Pancreas (tissue), 10 donors: ENCODE results near the gene SPTLC1. TPM values are rescaled to one million over a fixed set of nuclear protein-coding genes. Genes with fewer than 3 reads are reported as not detected.

Experiments used
- ATAC-seq, 4 donors: fragments of 200-7000 bp; cut with Tn5 transposase; one replicate each; pipeline versions ENCODE4 v1.8.0 to v1.9.1; 2020; ENCODE audit warnings: mild to moderate bottlenecking in 4 of 4, moderate library complexity in 4 of 4
- DNase-seq, 6 donors: peaks; one replicate each; pipeline ENCODE4 v3.0.0-alpha.2; 2020
- FAIRE-seq: peaks from 2 replicates; lab custom pipeline; 2012; peaks lifted over from hg19 to GRCh38; lab: Jason Lieb, UNC
- H3K27ac ChIP-seq, 4 donors: fragments of 200-600 bp; sonication (generic); 1 replicate in 3 of 4; 2 replicates in 1 of 4; pipeline versions ENCODE4 v1.5.0 to v1.8.0; 2020
- H3K27me3 ChIP-seq, 4 donors: fragments of 200-600 bp; one replicate each; pipeline ENCODE4 v1.8.0; 2021
- H3K36me3 ChIP-seq, 3 donors: fragments of 200-600 bp; sonication (generic) in 1 of 3; one replicate each; pipeline versions ENCODE4 v1.5.0 to v1.8.0; 2020 to 2021
- H3K4me1 ChIP-seq, 3 donors: fragments of 200-600 bp; one replicate each; pipeline ENCODE4 v1.8.0; 2021
- H3K4me3 ChIP-seq, 4 donors: fragments of 200-600 bp; sonication (generic) in 2 of 4; one replicate each; pipeline versions ENCODE4 v1.5.0 to v1.8.0; 2020 to 2021
- H3K9me3 ChIP-seq, 4 donors: fragments of 200-600 bp; one replicate each; pipeline ENCODE4 v1.8.0; 2021
- CTCF ChIP-seq, 4 donors: fragments of 200-600 bp; sonication (generic) in 3 of 4; IDR thresholded peaks; one replicate each; pipeline versions ENCODE4 v1.5.0 to v1.8.0; 2021; ENCODE audit warnings: antibody characterized with exemption in 4 of 4
- WGBS, 2 donors: extraction: QIAGEN DNeasy Blood & Tissue Kit; methylation state at CpG; one replicate each; pipeline ENCODE4 v1.1.7; 2013; 5-methylcytosine and 5-hydroxymethylcytosine counted together
- intact Hi-C, 3 donors: fragments of 100-400 bp; cut with DNase I; formaldehyde crosslinking; loops; one replicate each; pipeline versions ENCODE4 v1.11.1 to v1.14.2; 2022
- polyA plus RNA-seq, 2 donors: library from polyadenylated mRNA; stranded (reverse); fragments of 200-250 nt; gene quantifications; one replicate each; pipeline ENCODE4 v1.2.3, GENCODE V29; 2013
- total RNA-seq, 6 donors: library from RNA; stranded (reverse); fragmentation: NEBNext Ultra II Directional in 4 of 6; extraction: Animal tissue kit (Norgen Biotek cat#: 25700) in 4 of 6; gene quantifications; one replicate each; pipeline versions ENCODE4 v1.2.1 to v1.2.4, GENCODE V29; 2021 to 2023
- donor health status: healthy with polysubstance abuse.
- donor health status: DM: no; HTN: no; CAD: no; lungs with moderate emphysema.
- donor health status: DM: no; HTN: no; CAD: no.
- donor health status: control.
- donor health status: control.
- donor health status: Bipolar disorder and iron deficiency.
- donor health status: DM: yes; HTN: yes; CAD: no.
- donor health status: DM: no; HTN: no; CAD: no.
- donor health status: DM: no; HTN: no; CAD: no.
- donor health status: DM: yes; HTN: yes; CAD: no.

The SPTLC1 gene
- total RNA-seq (10 to 100 TPM; 20.9 to 36.0 (median 25.1) TPM), polyA plus RNA-seq (10 to 100 TPM; 13.0 to 26.9 TPM)

- Histone ChIP-seq H3K4me1 (peaks cover 0 to 14% (median 8%) of the 10 kb centered on the region in 3 donors), H3K9me3 (no peaks in the 10 kb centered on the region), H3K4me3 (peak within 1 kb of the TSS; percentile 50 to 68 (median 64)), H3K27me3 (no peaks in the 10 kb centered on the region), H3K27ac (peak within 1 kb of the TSS; percentile 53 to 87 (median 84)), H3K36me3 (peaks cover 0 to 6% (median 0%) of the 10 kb centered on the region in 3 donors)
- peak; percentile 91 for FAIRE-seq
- TF ChIP-seq CTCF (IDR thresholded peaks at IDR 0.05), result no peak
- ATAC-seq, result peak; percentile 99 to 100 (median 100)
- peak; percentile 94 to 98 (median 96) for DNase-seq
- intact Hi-C loops, result no loop called here
- 1% methylated on average over 60 of the region's 60 CpGs for WGBS, 2 donors
Measured at GRCh38 chr9:92115071-92115858, at the start of gene SPTLC1. Gene SPTLC1, minus strand, starts transcription at chr9:92115413. Its CDS starts 43 bp downstream, at chr9:92115370.

GRCh38 chr9:92164975-92165374, 49.8 kb upstream of the SPTLC1 start:
- ATAC-seq, result no peak
- no peaks in the 10 kb centered on the region for H3K36me3 ChIP-seq
- H3K4me3 ChIP-seq, result no peak overlapping the region
- H3K4me1 ChIP-seq, result no peaks in the 10 kb centered on the region
- intact Hi-C loops, result no loop called here
- 89% methylated on average over 1 of the region's 1 CpG for WGBS, 2 donors
- H3K27ac ChIP-seq, result no peak overlapping the region
- FAIRE-seq, result no peak
- H3K27me3 ChIP-seq, result no peaks in the 10 kb centered on the region
- no peak for DNase-seq
- H3K9me3 ChIP-seq, result no peaks in the 10 kb centered on the region
- TF ChIP-seq CTCF (IDR thresholded peaks at IDR 0.05), result no peak

- intact Hi-C loops, result no loop called here
- no peak for ATAC-seq
- Histone ChIP-seq H3K27me3 (no peaks in the 10 kb centered on the region), H3K9me3 (no peaks in the 10 kb centered on the region), H3K27ac (no peak overlapping the region), H3K36me3 (no peaks in the 10 kb centered on the region), H3K4me1 (no peaks in the 10 kb centered on the region), H3K4me3 (no peak overlapping the region)
- DNase-seq, result no peak
- no peak for TF ChIP-seq CTCF (IDR thresholded peaks at IDR 0.05)
- 55 to 73% methylated on average over 2 of the region's 2 CpGs for WGBS, 2 donors
- no peak for FAIRE-seq
Measured at GRCh38 chr9:92164490-92164889, 49.3 kb upstream of the SPTLC1 start.

GRCh38 chr9:92163276-92163675, 48.1 kb upstream of the SPTLC1 start:
- 56 to 57% methylated on average over 4 of the region's 4 CpGs for whole genome bisulfite sequencing, 2 donors
- no peak for FAIRE-seq
- no peak for TF ChIP-seq CTCF (IDR thresholded peaks at IDR 0.05)
- H3K4me1 ChIP-seq, result no peaks in the 10 kb centered on the region
- H3K9me3 ChIP-seq, result no peaks in the 10 kb centered on the region
- intact Hi-C loops, result no loop called here
- H3K27ac ChIP-seq, result no peak overlapping the region
- no peak for ATAC-seq
- H3K27me3 ChIP-seq, result no peaks in the 10 kb centered on the region
- no peak for DNase-seq
- no peaks in the 10 kb centered on the region for H3K36me3 ChIP-seq
- no peak overlapping the region for H3K4me3 ChIP-seq

- DNase-seq (no peak), ATAC-seq (no peak), FAIRE-seq (no peak)
- 77 to 85% methylated on average over 10 of the region's 10 CpGs for WGBS, 2 donors
- Histone ChIP-seq H3K36me3 (no peaks in the 10 kb centered on the region), H3K9me3 (no peaks in the 10 kb centered on the region), H3K27ac (no peak overlapping the region), H3K27me3 (no peaks in the 10 kb centered on the region), H3K4me3 (no peak overlapping the region), H3K4me1 (no peaks in the 10 kb centered on the region)
- intact Hi-C loops, result no loop called here
- no peak for TF ChIP-seq CTCF (IDR thresholded peaks at IDR 0.05)
Measured at GRCh38 chr9:92160786-92161185, 45.6 kb upstream of the SPTLC1 start.
